Adrenal gland (tissue), 12 donors: ENCODE data around the gene SRCIN1. TPM values are rescaled to one million over a fixed set of nuclear protein-coding genes. Genes with fewer than 3 reads are reported as not detected.
A peak's percentile ranks its signal among the peaks of the same experiment; 100 is the strongest.

Source experiments
- DNase-seq, 7 donors: peaks; one replicate each; pipeline ENCODE4 v3.0.0-alpha.2; 2019 to 2020
- H3K27ac ChIP-seq, 5 donors: fragments of 200-600 bp; sonication (generic) in 4 of 5; 1 replicate in 3 of 5; 2 replicates in 2 of 5; pipeline versions ENCODE4 v1.5.1 to v1.8.0; 2016 to 2020; ENCODE audit warnings: mild to moderate bottlenecking in 1 of 5
- H3K27me3 ChIP-seq: fragments of 200-600 bp; 2 replicates; pipeline ENCODE4 v1.8.0; 2021
- H3K36me3 ChIP-seq, 2 donors: fragments of 200-600 bp; replicated peaks in 1 of 2; 1 replicate in 1 of 2; 2 replicates in 1 of 2; pipeline versions ENCODE4 v1.5.1 to v1.8.0; 2018 to 2022
- H3K4me1 ChIP-seq, 2 donors: fragments of 200-600 bp; replicated peaks in 1 of 2; 1 replicate in 1 of 2; 2 replicates in 1 of 2; pipeline versions ENCODE4 v1.5.1 to v1.8.0; 2018 to 2021
- H3K4me3 ChIP-seq, 4 donors: fragments of 200-600 bp; sonication (generic) in 3 of 4; one replicate each; pipeline ENCODE4 v1.5.1; 2016 to 2018
- H3K9me3 ChIP-seq, 3 donors: fragments of 200-600 bp; sonication (generic) in 1 of 3; replicated peaks in 1 of 3; 1 replicate in 2 of 3; 2 replicates in 1 of 3; pipeline versions ENCODE4 v1.5.1 to v1.8.0; 2016 to 2021
- CTCF ChIP-seq, 6 experiments: fragments of 450-650 bp in 4 of 6; fragments of 200-600 bp in 2 of 6; sonication (generic) in 1 of 6; IDR thresholded peaks; 1 replicate in 5 of 6; 2 replicates in 1 of 6; pipeline versions ENCODE4 v1.5.1 to v1.8.0; 2016 to 2021; ENCODE audit warnings: antibody characterized with exemption in 6 of 6, mild to moderate bottlenecking in 2 of 6, moderate library complexity in 1 of 6
- POLR2A ChIP-seq, 2 donors: fragments of 450-650 bp; IDR thresholded peaks; one replicate each; pipeline ENCODE4 v1.6.1; 2017; ENCODE audit warnings: antibody characterized with exemption in 2 of 2, mild to moderate bottlenecking in 2 of 2, moderate library complexity in 1 of 2
- WGBS, 4 donors: extraction: QIAGEN DNeasy Blood & Tissue Kit in 2 of 4; methylation state at CpG; one replicate each; pipeline versions ENCODE4 v1.1.5 to v1.1.7; 2013 to 2017; 5-methylcytosine and 5-hydroxymethylcytosine counted together
- intact Hi-C, 2 donors: fragments of 100-400 bp; cut with DNase I; formaldehyde crosslinking; loops; one replicate each; pipeline versions ENCODE4 v1.14.1 to v1.15.0; 2022 to 2023
- polyA plus RNA-seq, 3 donors: library from polyadenylated mRNA; stranded (reverse); fragments of 200-250 nt in 2 of 3; fragments of 350-450 nt in 1 of 3; fragmentation: Illumina TruSeq in 1 of 3; extraction: RNeasy Lipid Tissue Mini Kit (QIAGEN cat#74804) in 1 of 3; gene quantifications; one replicate each; pipeline ENCODE4 v1.2.3, GENCODE V29; 2013 to 2014
- total RNA-seq, 9 donors: library from RNA; depleted of rRNA in 4 of 9; stranded (reverse); fragments of >200 nt in 4 of 9; fragments of 120-200 nt in 1 of 9; fragmentation: NEBNext Ultra II Directional in 1 of 9; extraction: Animal tissue kit (Norgen Biotek cat#: 25700) in 1 of 9; gene quantifications; one replicate each; pipeline versions ENCODE4 v1.1.0 to v1.2.4, GENCODE V29; 2013 to 2023
- donor health status: healthy with polysubstance abuse.
- donor health status: Bipolar disorder and iron deficiency.
- donor health status: DM: yes; HTN: yes; CAD: no.
- donor health status: DM: no; HTN: no; CAD: no.
- donor health status: DM: no; HTN: no; CAD: no.
- donor health status: DM: yes; HTN: yes; CAD: no.

Gene SRCIN1
- total and polyA plus RNA-seq, 12 donors = 0.44 to 33.1 (median 1.6) TPM; not detected in 2

DNA sequence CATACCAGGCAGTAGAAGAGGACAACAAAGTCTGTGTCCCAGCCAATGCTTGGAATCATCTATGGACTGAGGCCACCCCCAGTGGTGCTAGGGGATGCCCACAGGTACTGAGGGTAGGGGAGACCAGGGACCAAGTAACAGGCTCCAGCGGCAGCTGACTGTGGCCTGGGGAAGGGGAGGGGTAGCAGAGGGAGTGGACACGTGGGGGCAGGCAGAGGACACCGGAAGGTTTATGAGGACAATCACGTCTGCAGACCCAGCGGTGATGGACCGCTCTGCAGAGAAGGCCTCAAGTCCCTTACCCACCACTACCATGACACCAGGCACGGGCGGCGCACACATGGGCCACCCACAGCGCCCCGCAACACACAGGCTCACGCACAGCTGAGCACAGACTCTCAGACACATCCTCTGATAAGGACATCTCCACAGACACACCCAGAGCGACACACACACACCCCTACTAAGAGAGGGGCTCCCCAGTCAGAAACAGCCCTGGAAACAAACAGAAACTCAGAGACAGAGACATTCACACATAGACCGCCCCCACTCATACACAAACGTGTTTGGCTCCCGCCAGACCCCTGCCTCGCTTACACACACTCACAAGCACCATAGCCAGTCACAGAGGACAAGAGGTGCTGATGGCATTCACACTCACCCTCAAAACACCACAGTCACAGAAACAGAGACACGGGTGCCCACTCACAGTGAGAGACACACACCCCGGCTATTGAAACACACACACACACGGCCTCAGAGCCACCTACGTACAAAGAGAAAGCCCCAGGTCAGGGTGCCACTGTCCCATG, 35.8 kb downstream of the SRCIN1 start:
- DNase-seq = no peak

DNA sequence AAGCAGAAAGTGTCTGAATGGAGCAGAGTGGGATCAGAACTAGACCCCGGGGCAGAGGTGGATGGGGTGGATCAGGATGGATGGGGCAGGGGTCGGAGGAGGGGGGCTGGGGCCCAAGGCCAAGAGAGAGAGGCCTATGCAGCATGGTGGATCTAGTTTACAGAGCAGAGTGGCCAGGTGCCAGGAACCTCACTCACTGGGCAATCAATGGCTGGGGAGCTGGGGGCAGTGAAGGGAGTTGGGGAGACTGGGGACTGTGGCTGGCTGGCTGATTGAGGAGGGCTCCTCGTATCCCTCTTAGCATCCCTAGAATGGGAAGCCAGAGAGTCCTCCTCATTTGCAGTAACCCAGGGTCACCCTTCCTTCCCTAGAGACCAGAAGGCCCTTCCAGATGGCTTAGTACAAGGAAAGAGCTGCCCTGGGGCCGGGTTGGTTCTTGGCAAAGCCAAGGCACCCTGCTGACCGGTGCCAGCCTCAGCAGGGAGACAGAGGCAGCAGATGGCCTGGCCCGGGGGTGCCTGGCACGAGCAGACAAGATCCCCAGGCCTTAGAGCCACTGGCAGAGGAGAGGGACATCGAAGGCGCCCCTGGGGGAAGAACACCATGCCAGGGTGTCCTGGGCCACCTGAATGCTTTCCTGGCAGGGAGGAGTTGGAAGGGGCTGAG, 36.8 kb downstream of the SRCIN1 start:
- H3K36me3 ChIP-seq = no peaks in the 10 kb centered on the region
- peak in 1 of 7 donors; percentile 78 for DNase-seq
- H3K27ac ChIP-seq = peak overlapping the region in 1 of 5 donors; percentile 26
- H3K4me1 ChIP-seq = peaks cover 3% of the 10 kb centered on the region in 2 donors
- peaks cover 58% of the 10 kb centered on the region for H3K27me3 ChIP-seq
- no peak for TF ChIP-seq POLR2A (IDR thresholded peaks at IDR 0.05)
- no peak for TF ChIP-seq CTCF (IDR thresholded peaks at IDR 0.05)
- H3K4me3 ChIP-seq = no peak overlapping the region
- no peaks in the 10 kb centered on the region for H3K9me3 ChIP-seq
- WGBS, 4 donors = 80 to 86% (median 83%) methylated on average over 3 to 9 of the region's 9 CpGs
- intact Hi-C loops = no loop called here

More for the DNA sequence above, 35.8 kb downstream of the SRCIN1 start:
- Histone ChIP-seq H3K9me3 (no peaks in the 10 kb centered on the region), H3K27me3 (peaks cover 51% of the 10 kb centered on the region), H3K4me3 (no peak overlapping the region), H3K27ac (peak overlapping the region in 1 of 5 donors; percentile 26), H3K36me3 (no peaks in the 10 kb centered on the region), H3K4me1 (peaks cover 3% of the 10 kb centered on the region in 2 donors)
- intact Hi-C loops = loop anchor here in 1 of 2 donors (10.0 kb wide), 1 partner anchor 95 kb away; no protein-coding TSS in a partner anchor
- TF ChIP-seq CTCF (IDR thresholded peaks at IDR 0.05) (no peak), POLR2A (IDR thresholded peaks at IDR 0.05) (no peak)
- WGBS, 4 donors = 66 to 83% (median 80%) methylated on average over 13 to 21 of the region's 21 CpGs

- intact Hi-C loops = no loop called here
- H3K9me3 ChIP-seq = no peaks in the 10 kb centered on the region
- WGBS, 4 donors = 72 to 83% (median 77%) methylated on average over 6 of the region's 6 CpGs
- H3K4me3 ChIP-seq = no peak overlapping the region
- no peak overlapping the region for H3K27ac ChIP-seq
- no peaks in the 10 kb centered on the region for H3K36me3 ChIP-seq
- H3K4me1 ChIP-seq = peaks cover 3% of the 10 kb centered on the region in 2 donors
- no peak for DNase-seq
- peaks cover 58% of the 10 kb centered on the region for H3K27me3 ChIP-seq
- no peak for TF ChIP-seq CTCF (IDR thresholded peaks at IDR 0.05)
- no peak for TF ChIP-seq POLR2A (IDR thresholded peaks at IDR 0.05)
These were observed 37.5 kb downstream of the SRCIN1 start for GRCh38 chr17:38568274-38568673.

- no peak overlapping the region for H3K27ac ChIP-seq
- intact Hi-C loops = no loop called here
These were observed 38.4 kb downstream of the SRCIN1 start for GRCh38 chr17:38567350-38567749.

More at GRCh38 chr17:38567350-38567749, 38.4 kb downstream of the SRCIN1 start:
- peaks cover 0 to 1% of the 10 kb centered on the region in 2 donors for H3K4me1 ChIP-seq
- H3K27me3 ChIP-seq = peaks cover 64% of the 10 kb centered on the region
- no peak for TF ChIP-seq CTCF (IDR thresholded peaks at IDR 0.05)
- no peak for TF ChIP-seq POLR2A (IDR thresholded peaks at IDR 0.05)
- H3K4me3 ChIP-seq = no peak overlapping the region
- WGBS, 4 donors = 87 to 100% (median 97%) methylated on average over 1 to 2 of the region's 2 CpGs
- no peak for DNase-seq
- H3K36me3 ChIP-seq = no peaks in the 10 kb centered on the region
- no peaks in the 10 kb centered on the region for H3K9me3 ChIP-seq
